Inferior parietal cortex (tissue), 1 donor: ENCODE results near the gene GIPC1.

Experiments
- DNase-seq: peaks from one replicate; pipeline ENCODE4 v3.0.0-alpha.2; 2016; ENCODE audit errors: extremely low spot score

Gene GIPC1

DNA sequence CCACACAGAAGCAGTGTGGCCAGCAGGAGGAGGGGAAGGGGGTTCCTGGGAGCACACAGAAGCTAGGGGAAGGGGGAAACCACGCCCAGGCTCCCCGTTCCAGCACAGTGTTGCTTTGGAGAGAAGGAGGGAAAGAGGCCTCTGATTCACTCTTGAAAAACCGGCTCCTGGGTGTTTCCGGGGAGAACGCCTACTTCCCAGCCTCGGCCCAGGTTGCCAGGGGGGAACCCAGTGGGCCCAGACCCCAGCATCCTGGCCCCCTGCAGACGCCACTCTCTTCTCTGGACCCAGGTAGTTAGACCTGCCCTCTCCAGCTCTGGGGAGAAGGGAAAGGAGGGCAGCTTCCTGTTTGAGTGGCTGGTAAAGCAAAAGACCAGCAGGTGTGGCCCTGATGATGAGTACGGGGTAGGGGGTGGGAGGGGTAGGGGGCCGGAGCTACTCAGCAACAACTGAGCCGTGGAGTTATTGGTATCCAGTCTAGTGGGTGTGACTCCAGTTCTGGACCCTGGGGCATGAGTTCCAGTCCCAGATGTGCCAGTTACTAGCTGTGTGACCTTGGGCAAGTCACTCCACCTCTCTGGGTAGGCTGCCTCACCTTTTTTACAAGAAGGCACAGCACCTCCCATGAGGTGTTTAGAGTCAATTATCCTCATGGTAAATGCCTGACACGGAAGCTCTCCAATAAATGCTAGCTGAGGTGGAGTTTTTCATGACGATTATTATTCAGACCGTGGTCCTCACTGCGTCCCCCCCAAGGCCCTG lies 836 bp downstream of the GIPC1 start:
- no peak for DNase-seq

DNA sequence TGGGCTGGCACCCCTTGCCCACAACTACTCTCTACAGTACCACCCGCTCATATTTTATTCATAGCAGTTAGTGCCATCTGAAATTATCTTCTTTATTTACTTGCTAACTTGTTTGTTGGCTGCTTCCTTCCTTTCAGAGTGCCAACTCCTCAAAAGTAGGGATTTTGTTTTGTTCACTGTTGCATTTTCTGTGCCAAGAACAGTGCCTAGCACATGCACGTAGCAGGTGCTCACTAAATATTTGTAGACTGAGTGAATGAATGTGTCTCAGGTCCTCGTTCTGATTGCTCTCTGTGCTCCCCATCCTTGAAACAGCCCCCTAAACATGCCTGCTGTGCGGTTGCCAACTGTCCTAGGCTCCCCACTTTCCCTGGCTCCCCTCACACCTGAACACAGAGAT lies 1.5 kb downstream of the GIPC1 start:
- DNase-seq: no peak

DNA sequence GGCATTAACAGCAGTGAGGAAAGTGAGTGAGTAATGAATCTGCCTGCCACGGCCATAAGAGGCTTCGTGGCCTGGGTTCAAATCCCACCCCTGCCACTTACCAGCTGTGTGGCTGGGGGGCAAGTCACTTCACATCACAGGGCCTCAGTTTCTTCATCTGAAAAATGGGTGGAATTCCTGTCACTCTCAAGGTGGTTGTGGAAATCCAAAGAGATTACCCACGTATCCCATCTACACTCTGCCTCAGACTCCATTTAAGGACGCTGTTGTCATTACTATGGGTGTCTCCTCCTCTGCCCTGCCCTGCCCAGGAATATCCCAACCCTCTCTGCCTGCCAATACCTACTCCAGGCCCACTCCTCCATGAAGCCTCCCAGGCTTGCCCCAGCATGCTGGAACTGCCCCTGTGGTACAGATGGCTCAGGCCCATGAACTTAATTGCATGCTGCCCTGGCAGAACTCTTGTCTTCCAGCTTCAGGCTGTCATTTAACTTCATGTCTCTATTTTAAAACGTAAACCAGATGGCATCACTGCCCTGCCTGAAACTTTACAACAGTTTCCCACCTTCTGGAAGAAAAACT lies 3.1 kb downstream of the GIPC1 start:
- DNase-seq: no peak

DNA sequence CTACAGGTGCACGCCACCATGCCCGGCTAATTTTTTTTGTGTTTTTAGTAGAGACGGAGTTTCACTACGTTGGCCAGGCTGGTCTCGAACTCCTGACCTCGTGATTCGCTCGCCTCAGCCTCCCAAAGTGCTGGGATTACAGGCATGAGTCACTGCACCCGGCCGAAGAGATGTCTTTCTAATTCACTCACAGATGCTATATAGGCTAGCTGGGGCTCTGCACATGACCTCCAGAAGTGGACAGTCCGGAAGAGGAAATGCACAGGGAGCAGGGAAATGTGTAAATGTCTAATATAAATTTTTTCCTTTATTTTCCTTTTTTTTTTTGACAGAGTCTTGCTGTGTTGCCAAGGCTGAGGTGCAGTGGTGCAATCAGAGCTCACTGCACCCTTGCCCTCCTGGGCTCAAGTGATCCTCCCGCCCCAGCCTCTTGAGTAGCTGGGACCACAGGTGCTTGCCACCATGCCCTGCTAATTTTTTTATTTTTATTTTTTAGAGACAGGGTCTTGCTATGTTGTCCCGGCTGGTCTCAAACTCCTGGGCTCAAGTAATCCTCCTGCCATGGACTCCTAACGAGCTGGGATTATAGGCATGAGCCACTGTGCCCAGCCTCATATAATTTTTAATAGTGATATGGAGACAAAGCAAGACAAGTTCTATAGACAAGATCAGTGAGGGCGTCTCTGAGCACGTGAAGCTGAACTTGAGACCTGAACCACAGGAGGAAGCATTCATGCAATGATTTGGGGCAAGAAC lies 8.4 kb downstream of the GIPC1 start:
- no peak for DNase-seq

DNA sequence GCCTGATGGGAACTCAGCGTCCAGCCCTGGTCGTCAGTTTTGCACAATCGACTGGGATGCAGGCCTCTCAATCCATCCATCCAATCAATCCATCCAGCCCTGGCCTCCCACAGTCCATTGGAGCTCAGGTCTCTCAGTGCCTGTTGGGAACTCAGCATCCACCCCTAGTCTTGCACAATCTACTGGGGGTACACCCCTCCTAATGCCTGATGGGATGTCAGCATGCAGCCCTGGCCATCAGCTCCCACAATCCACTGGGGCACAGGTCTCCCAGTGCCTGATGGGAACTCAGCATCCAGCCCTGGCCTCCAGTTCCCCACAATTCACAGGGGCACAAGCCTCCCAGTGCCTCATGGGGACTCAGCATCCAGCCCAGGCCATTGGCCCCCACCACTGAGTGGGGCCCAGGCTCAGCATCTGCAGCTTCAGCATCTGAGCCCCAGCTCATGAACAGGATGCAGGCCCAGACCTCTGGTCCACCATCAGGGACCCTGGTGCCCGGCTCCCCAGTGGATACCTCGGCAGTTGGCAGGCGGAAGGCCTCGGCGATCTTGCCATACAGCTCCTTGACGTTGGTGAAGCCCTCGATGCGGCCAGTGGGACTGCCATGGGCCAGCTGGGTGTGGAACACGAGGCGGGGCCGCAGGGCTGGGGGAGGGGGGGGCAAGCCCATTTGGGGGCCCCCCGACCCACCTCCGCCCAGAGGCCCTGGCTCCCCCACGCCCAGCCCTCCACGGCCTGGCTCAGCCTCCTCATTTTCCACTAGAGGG lies 13.6 kb downstream of the GIPC1 start:
- no peak for DNase-seq

DNA sequence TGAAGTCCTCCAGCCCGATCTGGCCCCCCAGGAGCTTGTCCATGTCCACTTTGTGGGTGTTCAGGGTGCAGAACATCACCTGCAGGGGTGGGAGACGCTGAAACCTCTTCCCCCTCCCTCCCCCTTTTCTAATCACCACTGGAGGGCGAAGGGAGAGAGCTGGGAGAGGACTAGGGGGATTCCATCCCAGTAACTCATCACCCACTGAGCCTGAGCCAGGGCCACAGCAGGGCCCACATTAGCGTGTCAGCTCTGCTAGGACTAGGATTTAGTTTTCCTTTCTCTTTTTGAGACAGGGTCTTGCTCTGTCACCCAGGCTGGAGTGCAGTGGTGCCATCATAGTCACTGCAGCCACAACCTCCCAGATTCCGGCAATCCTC lies 15.2 kb downstream of the GIPC1 start:
- no peak for DNase-seq

DNA sequence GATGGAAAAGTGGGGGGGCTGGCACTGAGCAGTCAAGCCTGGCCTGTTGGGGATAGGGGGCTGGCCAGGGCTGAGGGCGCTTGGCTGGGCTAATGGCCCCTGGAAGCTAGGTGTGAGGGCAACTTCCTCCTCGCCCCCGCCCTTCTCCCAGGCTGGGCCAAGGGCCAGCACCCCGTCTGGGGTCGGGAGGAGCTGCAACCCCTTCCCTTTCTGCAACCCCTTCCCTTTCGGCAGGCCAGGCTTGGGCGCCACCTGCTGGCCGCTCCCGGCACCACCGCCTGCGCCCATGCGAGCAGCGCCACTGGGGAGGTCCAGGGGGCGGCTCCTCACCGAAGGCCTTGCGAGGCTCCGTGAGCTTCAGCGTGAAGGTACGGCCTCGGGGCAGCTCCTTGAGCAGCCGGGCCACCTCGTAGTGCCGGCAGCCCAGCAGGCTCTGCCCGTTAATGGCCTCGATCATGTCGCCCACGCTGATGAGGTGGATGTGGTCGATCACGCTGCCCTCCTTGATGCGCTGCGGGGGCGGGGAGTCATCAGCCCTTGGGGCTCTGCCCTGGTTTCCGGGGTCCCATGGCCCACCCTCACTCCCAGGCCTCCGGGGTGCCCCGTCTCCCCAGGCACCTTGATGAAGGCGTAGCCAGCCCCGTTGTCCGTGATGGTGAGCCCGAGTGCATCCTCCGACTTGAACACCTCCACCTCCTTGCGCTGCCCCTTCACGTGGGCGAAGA lies 15.8 kb downstream of the GIPC1 start:
- DNase-seq: peak; percentile 31

DNA sequence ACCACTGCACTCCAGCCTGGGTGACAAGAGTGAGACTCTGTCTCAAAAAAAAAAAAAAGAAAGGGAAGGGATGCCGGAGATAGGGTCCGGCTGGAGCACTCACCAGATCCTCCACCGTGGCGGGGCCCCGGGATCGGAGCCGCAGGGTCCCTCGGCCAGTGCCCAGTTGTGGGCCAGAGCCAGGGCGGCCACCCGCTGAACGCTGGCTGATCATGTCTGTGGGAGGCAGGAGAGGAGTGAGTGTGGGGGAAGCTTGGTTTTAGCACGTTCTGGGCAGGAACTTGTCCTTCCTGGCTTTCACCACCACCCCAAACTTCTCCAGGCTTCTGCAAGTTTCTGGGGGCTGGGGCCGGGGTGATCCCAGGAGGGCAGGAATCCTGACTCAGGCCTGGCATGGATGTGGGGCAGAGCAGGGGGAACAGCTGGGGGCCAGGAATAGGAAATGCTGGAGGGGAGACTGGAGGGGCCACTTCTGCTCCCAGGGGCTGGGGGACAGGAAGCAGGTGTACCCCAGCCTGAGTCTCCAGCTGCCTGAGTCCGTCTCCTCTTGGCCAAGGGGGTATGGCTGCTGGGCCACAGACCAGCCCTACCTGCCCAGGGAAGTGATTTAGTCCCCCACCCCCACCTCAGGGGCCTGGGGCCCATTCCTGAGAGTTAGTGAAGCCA lies 16.5 kb downstream of the GIPC1 start:
- no peak for DNase-seq

DNA sequence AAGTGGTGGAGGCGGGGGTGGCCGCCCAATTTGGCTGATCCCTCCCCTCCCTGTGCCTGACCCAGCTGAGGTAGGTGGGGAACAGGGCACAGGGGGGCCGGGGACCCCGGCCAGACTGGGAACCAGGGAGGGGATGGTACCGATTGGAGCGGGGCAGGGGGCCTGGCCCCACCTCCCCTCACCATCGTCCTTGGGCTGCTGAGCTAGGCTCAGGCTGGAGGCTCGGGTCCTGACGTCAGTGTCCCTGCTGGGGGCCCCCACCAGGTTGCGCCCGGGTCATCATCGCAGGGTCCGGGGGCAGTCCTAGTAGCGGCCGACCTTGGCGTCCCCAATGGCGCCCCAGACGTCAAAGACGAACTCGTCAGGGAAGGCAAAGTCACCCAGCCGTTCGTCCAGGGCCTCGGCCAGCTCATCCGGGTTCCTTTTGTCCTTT lies 17.8 kb downstream of the GIPC1 start:
- DNase-seq: no peak

DNA sequence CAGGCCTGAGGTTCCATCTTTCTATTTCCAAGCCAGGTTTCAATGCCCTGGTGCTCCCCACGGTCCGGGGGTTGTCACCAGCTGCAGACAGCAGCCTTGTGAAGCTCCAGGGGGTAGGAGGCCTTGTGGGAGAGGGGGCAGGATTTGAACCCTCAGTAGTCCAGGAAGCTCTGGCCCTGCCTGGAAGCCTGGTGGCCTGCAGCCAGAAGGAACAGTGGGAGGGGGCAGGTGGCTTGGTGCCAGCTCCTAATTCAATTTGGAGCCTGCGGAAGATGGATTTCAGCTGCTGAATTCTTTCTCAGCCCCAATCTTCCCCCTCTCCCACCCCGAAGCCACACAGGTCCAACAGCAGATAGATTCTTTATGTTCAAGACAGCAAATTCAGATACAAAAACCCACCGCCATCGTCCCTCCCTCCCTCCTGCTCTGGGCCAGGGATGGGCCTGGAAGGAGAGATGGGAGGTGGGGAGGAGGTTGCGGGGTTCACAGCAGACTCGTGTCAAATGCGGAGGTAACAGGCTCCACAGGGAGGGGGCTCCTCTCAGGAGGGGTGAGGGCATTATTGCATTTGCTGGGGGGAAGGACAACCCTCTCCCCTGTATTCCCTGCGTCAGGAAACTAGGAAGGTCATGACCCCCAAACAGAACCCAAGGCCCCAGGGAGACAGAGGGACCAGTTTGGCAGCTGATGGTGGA lies 18.4 kb downstream of the GIPC1 start:
- DNase-seq: no peak

DNA sequence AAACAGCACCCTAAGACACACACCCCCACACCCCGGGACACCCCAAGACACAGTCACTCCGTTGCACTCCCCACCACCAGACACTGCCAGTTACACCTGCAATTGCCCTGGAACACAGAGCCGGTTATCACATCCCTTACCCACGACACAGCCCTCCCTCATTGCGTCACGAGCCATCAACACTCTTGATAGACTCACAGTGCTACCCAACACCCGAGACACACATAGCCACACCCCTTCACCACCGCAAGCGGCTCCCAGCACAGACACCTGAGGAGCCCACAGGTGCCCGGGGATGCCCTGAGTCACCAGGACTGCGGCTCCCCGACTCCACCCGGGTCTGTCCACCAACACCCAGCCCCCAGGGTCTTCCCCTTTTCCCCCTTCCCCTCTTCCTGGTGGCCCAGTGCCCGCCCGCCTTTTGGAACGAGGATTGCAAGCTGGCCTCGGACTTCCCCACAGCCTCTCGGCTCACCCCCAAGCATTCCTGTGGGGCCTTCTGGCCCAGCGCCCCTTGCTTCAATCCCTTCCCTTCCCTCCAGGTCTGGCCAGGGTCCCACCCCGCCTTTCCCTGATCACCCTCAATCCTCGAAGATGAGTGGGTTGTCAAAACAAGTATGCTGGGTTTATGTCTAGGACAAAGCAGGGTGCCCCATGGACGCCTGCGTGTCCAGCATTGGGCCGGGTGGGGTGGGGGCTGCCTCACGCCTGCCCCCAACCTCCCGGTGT lies 19.1 kb downstream of the GIPC1 start:
- no peak for DNase-seq

DNA sequence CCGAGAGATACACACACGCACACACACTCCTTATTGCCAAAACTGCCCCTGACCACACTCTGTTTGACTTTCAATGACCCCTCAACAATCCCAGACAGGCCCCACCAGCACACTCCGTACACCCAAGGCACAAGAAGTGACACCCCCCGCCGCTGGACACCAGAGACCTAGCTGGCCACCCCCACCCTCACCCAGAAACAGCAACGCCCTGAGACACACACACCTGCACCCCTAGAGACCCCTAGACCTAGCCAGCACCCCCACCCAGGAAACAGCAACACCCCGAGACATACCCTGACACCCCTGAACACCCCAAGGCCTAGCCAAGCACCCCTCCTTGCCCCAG lies 19.6 kb downstream of the GIPC1 start:
- DNase-seq: no peak

DNA sequence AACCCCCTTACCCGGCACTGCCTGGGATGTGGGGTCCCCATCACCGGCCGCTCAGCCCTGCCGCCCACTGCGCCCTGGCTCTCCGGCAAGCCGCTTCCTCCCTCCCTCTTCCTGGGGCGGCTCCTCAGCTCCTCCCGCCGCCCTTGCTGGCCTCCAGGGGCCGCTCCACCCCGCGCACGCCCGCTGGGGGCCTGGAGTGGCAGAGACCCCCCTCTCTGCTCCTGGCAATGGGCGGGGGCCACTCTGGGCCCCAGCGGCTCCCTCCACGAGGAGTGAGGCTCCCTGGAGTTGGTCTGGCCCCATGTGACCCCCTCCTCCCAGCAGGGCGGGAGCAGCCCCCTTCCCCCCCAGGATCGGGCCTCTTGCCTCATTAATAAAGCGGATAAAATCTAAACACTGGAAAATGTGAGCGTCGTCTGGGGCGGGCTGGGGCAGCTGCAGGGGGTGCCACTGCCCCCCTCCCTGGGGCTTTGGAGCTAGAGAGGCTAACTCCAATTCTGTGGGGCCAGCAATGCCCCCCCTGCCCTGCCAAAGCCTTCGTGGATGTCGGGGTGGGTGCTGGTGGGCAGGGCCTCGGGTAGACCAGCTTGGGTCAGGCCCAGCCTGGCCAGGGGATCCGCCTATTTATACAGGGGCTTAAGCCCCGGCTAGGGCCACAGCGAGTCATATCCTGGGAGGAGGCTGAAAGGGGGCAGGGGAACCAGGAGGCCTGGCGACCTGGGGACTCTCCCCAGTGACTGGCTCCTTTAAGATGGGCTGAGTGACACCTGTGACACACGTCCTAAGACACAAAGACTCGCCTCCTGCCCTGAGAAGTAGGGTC lies 20.5 kb downstream of the GIPC1 start, which contains the start of gene PTGER1:
Gene PTGER1 (minus strand): TSS at position 104 of the 823 bp plus-strand sequence. CDS start 1,034 bp downstream, outside the sequence.
- no peak for DNase-seq

DNA sequence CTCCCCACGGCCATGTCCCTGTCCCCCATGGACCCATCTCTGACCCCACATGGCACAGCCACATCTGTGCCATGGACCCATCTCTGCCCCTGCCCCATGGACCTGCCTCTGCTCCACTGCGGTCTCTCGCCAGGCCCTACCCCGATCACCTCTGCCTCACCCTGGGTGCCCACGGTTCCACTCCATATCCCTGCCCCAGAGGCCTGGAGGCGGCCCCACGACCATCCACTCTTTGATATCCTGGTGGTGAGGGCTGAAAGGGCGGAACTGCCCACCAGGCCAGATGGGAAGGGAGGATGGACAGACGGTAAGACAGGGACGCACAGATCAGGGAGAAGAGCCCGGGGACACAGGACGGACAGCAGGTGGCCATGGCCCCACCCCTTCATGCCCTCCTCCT lies 21.1 kb downstream of the GIPC1 start:
- no peak for DNase-seq

DNA sequence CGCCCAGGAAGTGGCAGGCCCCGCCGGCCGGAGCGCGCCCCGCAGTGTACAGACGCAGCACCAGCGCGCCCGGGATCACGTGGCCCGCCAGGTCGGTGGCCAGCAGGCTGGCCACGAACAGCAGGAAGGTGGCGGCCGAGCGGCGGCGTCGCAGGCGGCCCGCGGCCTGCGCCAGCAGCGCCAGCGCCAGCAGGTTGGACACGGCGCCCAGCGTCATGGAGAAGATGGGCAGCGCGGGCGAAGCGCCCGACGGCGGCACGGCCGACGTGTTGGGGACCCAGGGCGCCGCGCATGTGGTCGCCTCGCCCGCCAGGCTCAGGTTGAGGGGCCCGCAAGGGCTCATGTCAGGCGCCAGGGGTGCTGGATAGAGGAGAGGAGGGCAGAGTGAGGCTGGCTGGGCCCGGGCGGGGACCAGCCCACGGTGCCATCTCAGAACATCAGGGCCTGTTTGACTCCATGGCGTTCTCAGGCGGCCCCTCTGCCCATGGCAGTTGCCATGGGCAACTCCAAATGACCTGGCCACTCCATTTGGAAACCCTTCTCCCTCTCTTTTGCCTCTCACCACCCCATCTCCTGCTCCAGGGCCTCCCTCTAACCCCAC lies 21.8 kb downstream of the GIPC1 start:
- no peak for DNase-seq

DNA sequence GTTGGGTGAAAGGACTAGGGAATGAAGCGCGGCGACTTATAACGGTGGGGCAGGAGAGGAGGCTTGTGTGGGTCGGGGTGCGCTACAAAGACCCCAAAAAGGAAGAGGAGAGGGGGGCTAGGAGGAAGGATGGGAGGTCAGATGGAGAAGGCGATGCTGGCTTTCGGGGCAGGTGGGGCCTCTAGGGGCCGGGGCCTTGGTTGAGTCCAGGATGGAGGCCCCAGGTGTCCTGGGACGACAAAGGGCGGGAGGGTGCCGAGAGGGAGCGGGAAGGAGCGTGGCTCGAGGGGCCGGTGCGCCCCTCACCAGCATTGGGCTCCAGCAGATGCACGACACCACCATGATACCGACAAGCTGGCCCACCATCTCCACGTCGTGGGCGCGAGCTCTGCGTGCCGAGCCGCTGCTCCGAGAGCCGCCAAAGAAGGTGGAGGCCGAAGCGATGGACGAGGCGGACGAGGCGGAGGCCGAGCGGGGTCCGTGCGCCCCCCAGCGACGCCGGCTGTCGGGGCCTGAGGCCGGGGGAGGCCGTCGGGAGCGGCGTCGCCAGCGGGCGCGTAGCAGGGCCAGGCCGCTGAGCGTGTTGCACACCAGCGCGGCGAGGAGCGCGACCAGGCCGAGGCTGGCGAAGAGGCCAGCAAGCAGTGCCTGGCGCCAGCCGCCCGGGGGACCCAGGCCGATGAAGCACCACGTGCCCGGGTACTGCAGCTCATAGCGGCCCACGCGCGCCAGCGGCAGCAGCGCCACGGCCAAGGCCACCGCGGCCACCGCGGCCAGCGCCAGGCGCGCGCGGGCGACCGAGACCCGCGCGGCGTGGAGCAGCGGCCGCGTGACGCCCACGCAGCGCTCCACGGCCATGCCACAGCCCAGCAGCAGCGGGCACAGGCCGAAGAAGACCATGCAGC lies 22.6 kb downstream of the GIPC1 start:
- DNase-seq: no peak

DNA sequence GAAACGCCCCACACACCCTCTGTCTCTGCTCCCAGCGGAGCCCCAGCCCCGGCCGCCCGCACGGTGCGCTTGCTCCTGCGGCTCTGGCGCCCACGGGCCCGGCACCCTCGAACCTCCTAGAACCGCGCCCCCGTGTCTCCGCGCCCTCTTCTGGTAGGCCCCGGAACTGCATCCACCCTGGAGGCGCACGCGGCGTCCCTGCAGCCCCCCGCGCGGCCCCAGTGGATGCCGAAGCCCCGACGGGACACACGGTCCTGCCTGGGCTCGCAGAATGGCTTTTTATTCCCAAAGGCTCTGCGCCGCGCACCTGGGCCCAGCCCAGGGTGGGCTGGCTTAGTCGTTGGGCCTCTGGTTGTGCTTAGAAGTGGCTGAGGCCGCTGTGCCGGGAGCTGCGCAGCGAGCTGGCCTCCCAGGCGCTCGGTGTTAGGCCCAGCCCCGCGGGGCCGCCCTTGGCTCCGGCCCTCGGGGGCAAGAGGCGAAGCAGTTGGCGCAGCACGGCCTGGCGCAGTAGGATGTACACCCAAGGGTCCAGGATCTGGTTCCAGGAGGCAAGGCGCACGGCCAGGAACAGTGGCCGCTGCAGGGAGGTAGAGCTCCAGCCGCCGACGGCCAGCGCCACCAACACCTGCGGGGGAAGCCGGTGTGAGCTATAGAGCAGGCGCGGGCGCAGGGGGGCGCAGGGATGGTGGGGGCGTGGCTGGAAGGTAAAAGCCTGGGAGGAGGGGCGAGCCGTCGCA lies 23.6 kb downstream of the GIPC1 start:
- peak; percentile 68 for DNase-seq
